ENCODE measurements around the gene DNM1L. TPM values are rescaled to one million over a fixed set of nuclear protein-coding genes. Genes with fewer than 3 reads are reported as not detected.
A peak's percentile ranks its signal among the peaks of the same experiment; 100 is the strongest.

DNM1L gene
- total and polyA plus RNA-seq, 9 of the 15 experiments (the other 6 are each of a cell fraction or from before 2014, with no cell fraction given), result 24.1 to 82.8 (median 61.5) TPM

GRCh38 chr12:32659908-32660440 is 19.1 kb upstream of the DNM1L start:
- FAIRE-seq (no peak), DNase-seq (ENCODE audit: extremely low read depth in 1 of 4, low spot score in 3 of 4) (no peak), ATAC-seq (peak; percentile 33; the same call in 2 of the 3 replicates)
- H3K4me3 ChIP-seq, result no peak overlapping the region
- BruUV-seq (replicated peaks), result no TSS peak
- no peak overlapping the region for H3K4me2 ChIP-seq (ENCODE audit: insufficient read depth, low read length)
- POLR2A ChIA-PET, result interaction anchor here (1.1 kb wide), 1 partner anchor 13 kb away, joined by 3 read pairs; no protein-coding TSS in a partner anchor
- H3K27me3 ChIP-seq (ENCODE audit: control insufficient read depth in 2 of 2, insufficient read depth in 2 of 2, low read length in 2 of 2), result peaks cover 10 to 24% of the 10 kb centered on the region in 2 experiments; a peak in 3 of 5 replicates
- H3K79me2 ChIP-seq (ENCODE audit: control insufficient read depth, insufficient read depth, low read length), result no peaks in the 10 kb centered on the region
- H3K9me3 ChIP-seq (replicated peaks; ENCODE audit: control insufficient read depth, insufficient read depth, low read depth, low read length), result no peaks in the 10 kb centered on the region
- H3K9me1 ChIP-seq (ENCODE audit: control insufficient read depth, insufficient read depth, low read length), result no peaks in the 10 kb centered on the region
- no peak overlapping the region for H3K27ac ChIP-seq (ENCODE audit: extremely low read depth, low read depth, low read length)
- no peak overlapping the region for H3K9ac ChIP-seq (ENCODE audit: insufficient read depth in 1 of 2, low read depth in 2 of 2, low read length in 2 of 2)
- CTCF ChIA-PET (ENCODE audit: low intra/inter-chr PET ratio), result no interaction called here
- no peak overlapping the region for H2AFZ ChIP-seq (ENCODE audit: low read depth, low read length)
- in situ Hi-C loops (cut with MboI) (loop anchor here (10.0 kb wide), 1 partner anchor 295 kb away; no protein-coding TSS in a partner anchor), intact Hi-C loops (cut with micrococcal nuclease) (no loop called here)
- no peaks in the 10 kb centered on the region for H3K4me1 ChIP-seq (replicated peaks in 1 of 2; ENCODE audit: control insufficient read depth in 2 of 2, insufficient read depth in 2 of 2, low read length in 2 of 2)
- H4K20me1 ChIP-seq (replicated peaks; ENCODE audit: control insufficient read depth, insufficient read depth, low read length), result no peaks in the 10 kb centered on the region
- 2% methylated on average over 6 of the region's 6 CpGs for WGBS (ENCODE audit: insufficient coverage, low coverage, missing lambda C conversion rate)
- no peaks in the 10 kb centered on the region for H3K36me3 ChIP-seq (ENCODE audit: control insufficient read depth, insufficient read depth, low read length)
- TF ChIP-seq PCBP1 (IDR thresholded peaks at IDR 0.05; ENCODE audit: low read depth, low read length, poor library complexity, severe bottlenecking) (no peak), ZNF318 (IDR thresholded peaks at IDR 0.05; ENCODE audit: borderline replicate concordance in 1 of 2, low read depth in 1 of 2) (no peak), ARID4B (CRISPR knock-in tag; IDR thresholded peaks at IDR 0.05) (no peak), E2F6 (IDR thresholded peaks at IDR 0.05; ENCODE audit: borderline replicate concordance in 1 of 2, extremely low read depth in 1 of 2, insufficient read depth in 1 of 2, insufficient read length in 1 of 2, low read depth in 1 of 2, low read length in 1 of 2, poor library complexity in 1 of 2, severe bottlenecking in 1 of 2) (no peak), PML (IDR thresholded peaks at IDR 0.05; ENCODE audit: low read length) (no peak), ZNF121 (CRISPR knock-in tag; conservative IDR thresholded peaks at IDR 0.05) (no peak)
